Cardiac muscle cell (in vitro differentiated cells and primary cell): ENCODE results near the gene TSPAN5. TPM values are rescaled to one million over a fixed set of nuclear protein-coding genes. Genes with fewer than 3 reads are reported as not detected.

ENCODE experiments used
- DNase-seq, 2 donors: peaks; one replicate each; pipeline versions ENCODE4 v3.0.0 to v3.0.0-alpha.2; 2010 to 2017; ENCODE audit warnings: low read depth in 1 of 2, low spot score in 1 of 2
- H3K27ac ChIP-seq: fragments of 200-600 bp; sonication (generic); 2 replicates; pipeline ENCODE4 v1.5.1; 2016
- H3K27me3 ChIP-seq: fragments of 200-600 bp; sonication (generic); 2 replicates; pipeline ENCODE4 v1.6.0; 2016; ENCODE audit warnings: control low read depth
- H3K36me3 ChIP-seq: fragments of 200-600 bp; sonication (generic); 2 replicates; pipeline ENCODE4 v1.5.1; 2016; ENCODE audit warnings: control low read depth
- H3K4me1 ChIP-seq: fragments of 200-600 bp; sonication (generic); 2 replicates; pipeline ENCODE4 v1.8.1; 2017; ENCODE audit warnings: low read depth, mild to moderate bottlenecking, mixed run types
- H3K4me3 ChIP-seq: fragments of 200-600 bp; sonication (generic); 2 replicates; pipeline ENCODE4 v1.5.1; 2016; ENCODE audit warnings: mild to moderate bottlenecking
- H3K9me3 ChIP-seq: fragments of 200-600 bp; sonication (generic); 2 replicates; pipeline ENCODE4 v1.5.1; 2017; ENCODE audit warnings: low read depth, mild to moderate bottlenecking, control low read depth
- polyA plus RNA-seq: library from polyadenylated mRNA; unstranded; fragments of >200 nt; fragmentation: Nextera tagmentation; extraction: Ambion mirVana; gene quantifications from 2 replicates; pipeline ENCODE4 v1.2.1, GENCODE V29; 2016
- total RNA-seq: library from RNA; depleted of rRNA; stranded (reverse); fragments of >200 nt; gene quantifications from 2 replicates; pipeline ENCODE4 v1.2.3, GENCODE V29; 2016
- TF ChIP-seq, protein P1 (sequence below): IDR thresholded peaks from 2 replicates; pipeline ENCODE4 v1.5.1; 2012; ENCODE audit warnings: low read depth, mild to moderate bottlenecking, low read length

TSPAN5 gene
- total and polyA plus RNA-seq, 2 experiments from 2014 or later = 26.9 to 39.8 TPM

DNA sequence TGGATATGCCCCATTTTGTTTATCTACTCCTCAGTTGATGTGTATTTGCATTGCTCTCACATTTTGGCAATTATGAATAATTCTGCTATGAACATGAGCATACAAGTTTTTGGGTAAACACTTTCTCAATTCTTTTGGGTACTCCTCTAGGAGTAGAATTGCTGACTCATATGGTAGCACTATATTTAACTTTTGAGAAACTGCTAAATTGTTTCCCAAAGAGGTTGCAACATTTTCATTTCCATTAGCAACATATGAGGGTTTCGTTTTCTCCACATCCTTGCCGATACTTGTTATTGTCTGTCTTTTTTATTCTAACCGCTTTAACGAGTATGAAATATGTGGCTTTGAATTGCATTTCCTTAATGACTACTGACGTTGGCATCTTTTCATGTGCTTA lies 185.4 kb downstream of the TSPAN5 start:
- Histone ChIP-seq H3K27ac (no peak overlapping the region), H3K4me3 (no peak overlapping the region), H3K9me3 (no peaks in the 10 kb centered on the region), H3K36me3 (no peaks in the 10 kb centered on the region), H3K27me3 (no peaks in the 10 kb centered on the region), H3K4me1 (no peaks in the 10 kb centered on the region)
- peak in 1 of 2 donors; percentile 27 for DNase-seq
- TF ChIP-seq, protein P1, sequence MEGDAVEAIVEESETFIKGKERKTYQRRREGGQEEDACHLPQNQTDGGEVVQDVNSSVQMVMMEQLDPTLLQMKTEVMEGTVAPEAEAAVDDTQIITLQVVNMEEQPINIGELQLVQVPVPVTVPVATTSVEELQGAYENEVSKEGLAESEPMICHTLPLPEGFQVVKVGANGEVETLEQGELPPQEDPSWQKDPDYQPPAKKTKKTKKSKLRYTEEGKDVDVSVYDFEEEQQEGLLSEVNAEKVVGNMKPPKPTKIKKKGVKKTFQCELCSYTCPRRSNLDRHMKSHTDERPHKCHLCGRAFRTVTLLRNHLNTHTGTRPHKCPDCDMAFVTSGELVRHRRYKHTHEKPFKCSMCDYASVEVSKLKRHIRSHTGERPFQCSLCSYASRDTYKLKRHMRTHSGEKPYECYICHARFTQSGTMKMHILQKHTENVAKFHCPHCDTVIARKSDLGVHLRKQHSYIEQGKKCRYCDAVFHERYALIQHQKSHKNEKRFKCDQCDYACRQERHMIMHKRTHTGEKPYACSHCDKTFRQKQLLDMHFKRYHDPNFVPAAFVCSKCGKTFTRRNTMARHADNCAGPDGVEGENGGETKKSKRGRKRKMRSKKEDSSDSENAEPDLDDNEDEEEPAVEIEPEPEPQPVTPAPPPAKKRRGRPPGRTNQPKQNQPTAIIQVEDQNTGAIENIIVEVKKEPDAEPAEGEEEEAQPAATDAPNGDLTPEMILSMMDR = no peak

DNA sequence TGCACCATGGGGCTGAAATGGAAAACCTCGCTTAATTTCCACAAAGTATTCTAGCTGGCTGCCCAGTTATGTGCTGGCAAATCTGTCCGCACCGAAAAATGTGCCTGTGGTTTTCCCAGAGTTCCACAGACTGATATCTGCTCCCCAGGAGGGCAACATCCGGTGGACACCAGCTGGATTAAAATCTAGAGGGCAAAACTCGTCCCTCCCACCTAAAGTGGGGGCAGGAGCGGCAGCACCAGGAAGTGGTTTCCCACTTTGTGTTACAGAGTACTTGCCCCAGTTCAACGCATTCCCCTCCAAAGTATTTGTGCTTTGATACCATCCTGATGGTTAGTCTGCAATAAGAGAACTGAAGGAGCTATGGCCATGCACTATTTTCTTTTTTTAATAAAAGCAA lies 187.6 kb downstream of the TSPAN5 start:
- Histone ChIP-seq H3K27me3 (no peaks in the 10 kb centered on the region), H3K4me3 (no peak overlapping the region), H3K27ac (no peak overlapping the region), H3K4me1 (no peaks in the 10 kb centered on the region), H3K36me3 (no peaks in the 10 kb centered on the region), H3K9me3 (no peaks in the 10 kb centered on the region)
- peak in 1 of 2 donors; percentile 89 for DNase-seq
- TF ChIP-seq, protein P1 = no peak

DNA sequence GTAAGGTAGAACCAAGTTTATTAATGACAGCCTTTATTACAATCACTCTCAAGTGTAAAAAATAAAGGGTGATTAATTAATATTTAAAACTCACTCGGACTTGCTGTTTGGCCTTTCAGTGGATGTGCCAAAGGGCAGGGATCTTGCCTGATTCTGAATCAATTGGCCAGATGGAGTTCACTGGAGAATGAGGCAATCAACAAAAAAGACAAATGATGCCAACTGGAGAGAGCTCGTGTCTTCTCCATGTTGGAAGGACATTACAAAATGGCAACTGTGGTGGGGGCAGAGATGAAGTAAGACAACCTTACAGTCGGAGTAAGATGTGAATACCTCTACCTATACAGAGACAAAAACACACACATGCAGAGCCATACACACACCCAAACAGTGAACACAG lies 188.0 kb downstream of the TSPAN5 start:
- H3K9me3 ChIP-seq = no peaks in the 10 kb centered on the region
- H3K4me3 ChIP-seq = no peak overlapping the region
- no peak for DNase-seq
- H3K4me1 ChIP-seq = no peaks in the 10 kb centered on the region
- H3K27ac ChIP-seq = no peak overlapping the region
- H3K27me3 ChIP-seq = no peaks in the 10 kb centered on the region
- TF ChIP-seq, protein P1 = no peak
- no peaks in the 10 kb centered on the region for H3K36me3 ChIP-seq

DNA sequence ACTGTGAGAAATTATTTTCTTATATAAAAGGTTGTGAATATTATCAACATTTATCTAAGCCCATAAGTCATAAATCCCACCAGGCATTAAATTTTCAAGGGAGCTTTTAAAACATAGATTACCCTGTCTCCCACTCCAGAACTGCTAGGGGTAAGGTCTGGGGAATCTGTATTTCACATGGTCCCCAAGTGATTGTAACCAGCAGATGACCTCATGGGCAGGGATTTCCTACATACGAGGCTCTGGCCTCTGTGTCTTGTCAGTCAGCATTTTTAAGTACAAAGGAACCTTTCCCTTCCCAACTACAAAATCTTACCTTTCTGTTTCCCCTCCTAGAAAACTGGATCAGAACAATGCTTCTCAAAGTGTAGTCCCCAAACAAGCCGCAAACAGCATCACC lies 188.6 kb downstream of the TSPAN5 start:
- DNase-seq = no peak
- Histone ChIP-seq H3K9me3 (no peaks in the 10 kb centered on the region), H3K27me3 (no peaks in the 10 kb centered on the region), H3K4me1 (no peaks in the 10 kb centered on the region), H3K4me3 (no peak overlapping the region), H3K36me3 (no peaks in the 10 kb centered on the region), H3K27ac (no peak overlapping the region)
- TF ChIP-seq, protein P1 = no peak

DNA sequence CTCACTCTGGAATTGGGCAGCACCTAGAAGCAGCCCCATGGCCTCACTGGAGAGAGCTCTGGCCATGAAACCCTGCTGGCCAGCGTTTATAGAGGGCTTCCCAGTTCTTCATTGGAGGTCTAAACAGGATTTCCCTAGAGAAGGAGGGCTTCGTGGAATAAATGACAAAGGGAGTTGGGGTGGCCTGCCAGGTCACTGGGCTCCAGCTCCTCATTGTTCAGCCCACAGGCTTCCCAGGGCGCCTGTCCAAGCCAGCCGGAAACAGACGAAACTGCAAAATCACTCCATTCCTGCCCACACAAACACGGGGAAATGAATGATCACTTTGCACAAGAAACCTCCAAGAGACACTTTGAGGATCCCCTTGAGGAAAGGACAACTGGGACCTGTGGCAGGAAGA lies 189.7 kb downstream of the TSPAN5 start:
- Histone ChIP-seq H3K9me3 (no peaks in the 10 kb centered on the region), H3K36me3 (no peaks in the 10 kb centered on the region), H3K27ac (no peak overlapping the region), H3K4me1 (no peaks in the 10 kb centered on the region), H3K4me3 (no peak overlapping the region), H3K27me3 (no peaks in the 10 kb centered on the region)
- DNase-seq = peak in 1 of 2 donors; percentile 78
- TF ChIP-seq, protein P1 = no peak

DNA sequence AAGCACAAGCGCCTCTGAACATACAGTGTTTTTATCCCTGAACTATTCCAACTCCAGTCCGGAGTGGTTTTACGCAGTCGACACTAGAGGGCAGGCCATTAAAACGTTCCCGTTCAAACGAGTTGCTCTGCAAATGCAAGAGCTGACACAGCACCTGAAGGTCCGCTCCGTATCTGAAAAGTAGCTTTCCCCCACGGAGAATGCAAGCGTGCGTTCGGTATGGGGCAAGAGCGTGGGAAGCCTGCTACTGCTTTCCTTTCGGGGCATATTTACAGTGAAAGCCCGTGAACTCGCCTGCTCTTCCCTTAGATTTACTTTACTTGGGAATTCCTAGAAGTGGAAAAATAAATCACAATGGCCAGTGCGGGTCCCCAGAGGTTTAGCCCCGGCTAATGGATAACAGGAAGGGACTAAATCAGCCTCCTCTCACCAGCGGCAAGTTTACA lies 190.8 kb downstream of the TSPAN5 start:
- TF ChIP-seq, protein P1 = peak; percentile 78
- Histone ChIP-seq H3K27ac (no peak overlapping the region), H3K4me1 (no peaks in the 10 kb centered on the region), H3K27me3 (no peaks in the 10 kb centered on the region), H3K9me3 (no peaks in the 10 kb centered on the region), H3K4me3 (peak overlapping the region; percentile 29), H3K36me3 (no peaks in the 10 kb centered on the region)
- peak; percentile 89 to 97 for DNase-seq
